Vagina (tissue), 2 donors: ENCODE measurements around the gene WDR26. TPM values are rescaled to one million over a fixed set of nuclear protein-coding genes. Genes with fewer than 3 reads are reported as not detected.

Experiments used
- DNase-seq, 2 donors: peaks; one replicate each; pipeline ENCODE4 v3.0.0-alpha.2; 2017; ENCODE audit errors: extremely low spot score in 2 of 2
- H3K27ac ChIP-seq: fragments of 200-600 bp; sonication (generic); one replicate; pipeline ENCODE4 v1.5.1; 2019
- H3K27me3 ChIP-seq: fragments of 200-600 bp; sonication (generic); one replicate; pipeline ENCODE4 v1.5.1; 2019
- H3K36me3 ChIP-seq, 2 donors: fragments of 200-600 bp; sonication (generic); one replicate each; pipeline ENCODE4 v1.5.1; 2017 to 2019
- H3K4me1 ChIP-seq: fragments of 200-600 bp; sonication (generic); one replicate; pipeline ENCODE4 v1.5.1; 2019
- H3K4me3 ChIP-seq, 2 donors: fragments of 200-600 bp; sonication (generic); 1 replicate in 1 of 2; 2 replicates in 1 of 2; pipeline ENCODE4 v1.5.1; 2016 to 2019
- H3K9me3 ChIP-seq: fragments of 200-600 bp; sonication (generic); one replicate; pipeline ENCODE4 v1.5.1; 2019
- POLR2A ChIP-seq, 2 donors: fragments of 450-650 bp; IDR thresholded peaks; one replicate each; pipeline ENCODE4 v1.6.1; 2017; ENCODE audit warnings: antibody characterized with exemption in 2 of 2, mild to moderate bottlenecking in 2 of 2, moderate library complexity in 2 of 2
- POLR2AphosphoS5 ChIP-seq, 2 donors: sonication (generic); formaldehyde crosslinking; IDR thresholded peaks; one replicate each; pipeline ENCODE4 v1.9.0; 2017; ENCODE audit warnings: antibody characterized with exemption in 2 of 2, mild to moderate bottlenecking in 2 of 2, low read depth in 1 of 2; ENCODE audit not compliant: insufficient read depth in 1 of 2
- intact Hi-C: fragments of 100-400 bp; cut with DNase I; formaldehyde crosslinking; loops from one replicate; pipeline ENCODE4 v1.15.1; 2023
- total RNA-seq: library from RNA; depleted of rRNA; stranded (reverse); fragments of >200 nt; gene quantifications from one replicate; pipeline ENCODE4 v1.2.3, GENCODE V29; 2016
- TF ChIP-seq, protein P1 (sequence below), 3 experiments: fragments of 450-650 bp in 2 of 3; fragments of 200-600 bp in 1 of 3; sonication (generic) in 1 of 3; IDR thresholded peaks; one replicate each; pipeline ENCODE4 v1.5.1; 2017 to 2019; ENCODE audit warnings: antibody characterized with exemption in 3 of 3, mild to moderate bottlenecking in 2 of 3, moderate library complexity in 2 of 3

WDR26 gene
- total RNA-seq, 1 donor from 2014 or later, result 77.3 TPM

DNA sequence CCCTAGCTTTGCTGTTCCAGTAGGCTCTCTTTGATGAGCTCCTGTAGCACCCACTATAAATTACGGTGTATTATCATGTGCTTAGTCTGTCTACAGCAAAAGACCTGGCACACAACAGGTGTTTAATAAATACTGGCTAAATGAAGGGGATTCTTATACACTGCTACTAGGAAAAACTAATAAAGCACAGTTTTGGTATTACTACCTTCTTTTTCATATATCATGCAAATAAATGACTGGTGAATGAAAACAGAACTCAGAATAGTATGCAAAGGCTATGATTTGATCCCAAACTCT lies 26.4 kb downstream of the WDR26 start:
- TF ChIP-seq, protein P1, sequence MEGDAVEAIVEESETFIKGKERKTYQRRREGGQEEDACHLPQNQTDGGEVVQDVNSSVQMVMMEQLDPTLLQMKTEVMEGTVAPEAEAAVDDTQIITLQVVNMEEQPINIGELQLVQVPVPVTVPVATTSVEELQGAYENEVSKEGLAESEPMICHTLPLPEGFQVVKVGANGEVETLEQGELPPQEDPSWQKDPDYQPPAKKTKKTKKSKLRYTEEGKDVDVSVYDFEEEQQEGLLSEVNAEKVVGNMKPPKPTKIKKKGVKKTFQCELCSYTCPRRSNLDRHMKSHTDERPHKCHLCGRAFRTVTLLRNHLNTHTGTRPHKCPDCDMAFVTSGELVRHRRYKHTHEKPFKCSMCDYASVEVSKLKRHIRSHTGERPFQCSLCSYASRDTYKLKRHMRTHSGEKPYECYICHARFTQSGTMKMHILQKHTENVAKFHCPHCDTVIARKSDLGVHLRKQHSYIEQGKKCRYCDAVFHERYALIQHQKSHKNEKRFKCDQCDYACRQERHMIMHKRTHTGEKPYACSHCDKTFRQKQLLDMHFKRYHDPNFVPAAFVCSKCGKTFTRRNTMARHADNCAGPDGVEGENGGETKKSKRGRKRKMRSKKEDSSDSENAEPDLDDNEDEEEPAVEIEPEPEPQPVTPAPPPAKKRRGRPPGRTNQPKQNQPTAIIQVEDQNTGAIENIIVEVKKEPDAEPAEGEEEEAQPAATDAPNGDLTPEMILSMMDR (IDR thresholded peaks at IDR 0.05), result no peak
- TF ChIP-seq POLR2A (IDR thresholded peaks at IDR 0.05) (no peak), POLR2AphosphoS5 (IDR thresholded peaks at IDR 0.05; ENCODE audit: insufficient read depth in 1 of 2, low read depth in 1 of 2) (no peak)
- no peak overlapping the region for H3K27ac ChIP-seq
- DNase-seq, result no peak
- intact Hi-C loops, result no loop called here
- H3K9me3 ChIP-seq, result no peaks in the 10 kb centered on the region
- peaks cover 0 to 64% of the 10 kb centered on the region in 2 donors for H3K36me3 ChIP-seq
- H3K27me3 ChIP-seq, result no peaks in the 10 kb centered on the region
- peaks cover 24% of the 10 kb centered on the region for H3K4me1 ChIP-seq
- no peak overlapping the region for H3K4me3 ChIP-seq

DNA sequence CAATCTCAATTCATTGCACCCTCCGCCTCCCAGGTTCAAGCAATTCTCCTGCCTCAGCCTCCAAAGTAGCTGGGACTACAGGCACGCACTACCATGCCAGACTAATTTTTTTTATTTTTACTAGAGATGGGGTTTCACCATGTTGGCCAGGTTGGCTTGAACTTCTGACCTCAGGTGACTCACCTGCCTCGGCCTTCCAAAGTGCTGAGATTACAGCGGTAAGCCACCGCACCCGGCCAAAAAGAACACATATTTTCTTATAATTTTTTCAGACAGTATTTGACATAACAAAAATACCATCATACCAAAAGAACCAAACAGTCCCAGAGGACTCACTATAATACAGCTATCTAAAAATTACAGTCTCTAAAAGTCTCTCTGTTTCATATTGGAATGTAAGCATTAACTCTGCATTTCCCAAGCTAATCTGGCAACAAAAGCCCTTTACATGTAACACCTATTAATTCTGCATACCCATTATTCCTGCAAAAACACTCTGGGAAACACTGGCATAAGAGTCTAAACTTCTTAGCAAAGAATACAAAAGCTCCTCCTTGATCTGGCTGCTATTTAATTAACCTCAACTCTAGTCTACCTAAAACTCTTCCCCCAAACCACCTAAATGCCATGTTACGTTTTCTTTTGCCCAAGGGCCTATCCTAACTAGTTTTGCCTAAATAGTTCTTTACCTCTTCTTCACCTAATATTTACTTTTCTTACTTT lies 26.9 kb downstream of the WDR26 start:
- H3K36me3 ChIP-seq, result peaks cover 0 to 68% of the 10 kb centered on the region in 2 donors
- H3K27me3 ChIP-seq, result no peaks in the 10 kb centered on the region
- DNase-seq, result no peak
- H3K4me1 ChIP-seq, result peaks cover 24% of the 10 kb centered on the region
- H3K9me3 ChIP-seq, result no peaks in the 10 kb centered on the region
- intact Hi-C loops, result no loop called here
- TF ChIP-seq POLR2A (IDR thresholded peaks at IDR 0.05), result no peak
- TF ChIP-seq, protein P1 (IDR thresholded peaks at IDR 0.05), result no peak
- TF ChIP-seq POLR2AphosphoS5 (IDR thresholded peaks at IDR 0.05; ENCODE audit: insufficient read depth in 1 of 2, low read depth in 1 of 2), result no peak
- no peak overlapping the region for H3K4me3 ChIP-seq
- no peak overlapping the region for H3K27ac ChIP-seq

DNA sequence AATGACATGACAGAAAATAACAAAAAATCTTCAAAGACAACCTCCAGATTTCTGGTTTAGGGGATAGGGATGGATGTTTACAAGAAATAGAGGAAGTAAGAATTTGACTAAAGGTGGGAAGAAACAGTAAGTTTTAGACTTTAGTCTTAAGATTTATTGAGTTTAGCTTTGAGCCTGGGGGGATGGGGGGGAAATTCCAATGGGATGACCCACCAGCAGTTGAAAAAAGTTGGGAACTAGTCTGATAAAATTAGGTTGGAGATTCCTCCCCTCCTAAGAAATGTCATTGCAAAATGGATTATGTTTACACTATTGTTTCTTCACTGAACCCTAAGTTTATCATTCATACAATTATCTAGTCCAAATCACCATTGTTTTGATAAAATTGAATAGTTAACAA lies 28.4 kb downstream of the WDR26 start:
- Histone ChIP-seq H3K4me1 (peaks cover 24% of the 10 kb centered on the region), H3K4me3 (no peak overlapping the region), H3K27ac (no peak overlapping the region), H3K9me3 (no peaks in the 10 kb centered on the region), H3K36me3 (peaks cover 0 to 66% of the 10 kb centered on the region in 2 donors), H3K27me3 (no peaks in the 10 kb centered on the region)
- intact Hi-C loops, result no loop called here
- DNase-seq, result no peak
- no peak for TF ChIP-seq POLR2A (IDR thresholded peaks at IDR 0.05)
- TF ChIP-seq, protein P1 (IDR thresholded peaks at IDR 0.05), result no peak

DNA sequence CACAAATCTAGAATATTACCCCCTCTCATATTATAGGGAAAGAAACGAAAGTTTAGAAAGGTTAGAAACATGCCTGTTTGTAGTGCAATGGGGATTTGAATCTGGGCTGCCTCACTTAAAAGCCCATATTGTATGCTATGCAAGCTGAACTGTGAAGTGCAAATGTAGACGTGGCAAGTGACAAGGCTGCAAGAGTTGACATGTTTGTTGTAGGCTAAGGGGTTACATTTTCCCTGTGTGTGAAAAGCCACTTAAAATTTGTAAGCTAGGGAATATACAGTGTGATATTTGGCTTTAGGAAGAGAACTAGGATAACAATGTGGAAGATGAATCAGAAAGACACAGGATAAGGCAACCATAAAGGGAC lies 29.0 kb downstream of the WDR26 start:
- intact Hi-C loops, result no loop called here
- H3K9me3 ChIP-seq, result no peaks in the 10 kb centered on the region
- H3K4me3 ChIP-seq, result no peak overlapping the region
- H3K27me3 ChIP-seq, result no peaks in the 10 kb centered on the region
- peaks cover 0 to 66% of the 10 kb centered on the region in 2 donors for H3K36me3 ChIP-seq
- no peak overlapping the region for H3K27ac ChIP-seq
- no peak for TF ChIP-seq POLR2A (IDR thresholded peaks at IDR 0.05)
- no peak for TF ChIP-seq POLR2AphosphoS5 (IDR thresholded peaks at IDR 0.05; ENCODE audit: insufficient read depth in 1 of 2, low read depth in 1 of 2)
- TF ChIP-seq, protein P1 (IDR thresholded peaks at IDR 0.05), result no peak
- DNase-seq, result no peak
- H3K4me1 ChIP-seq, result peaks cover 24% of the 10 kb centered on the region

DNA sequence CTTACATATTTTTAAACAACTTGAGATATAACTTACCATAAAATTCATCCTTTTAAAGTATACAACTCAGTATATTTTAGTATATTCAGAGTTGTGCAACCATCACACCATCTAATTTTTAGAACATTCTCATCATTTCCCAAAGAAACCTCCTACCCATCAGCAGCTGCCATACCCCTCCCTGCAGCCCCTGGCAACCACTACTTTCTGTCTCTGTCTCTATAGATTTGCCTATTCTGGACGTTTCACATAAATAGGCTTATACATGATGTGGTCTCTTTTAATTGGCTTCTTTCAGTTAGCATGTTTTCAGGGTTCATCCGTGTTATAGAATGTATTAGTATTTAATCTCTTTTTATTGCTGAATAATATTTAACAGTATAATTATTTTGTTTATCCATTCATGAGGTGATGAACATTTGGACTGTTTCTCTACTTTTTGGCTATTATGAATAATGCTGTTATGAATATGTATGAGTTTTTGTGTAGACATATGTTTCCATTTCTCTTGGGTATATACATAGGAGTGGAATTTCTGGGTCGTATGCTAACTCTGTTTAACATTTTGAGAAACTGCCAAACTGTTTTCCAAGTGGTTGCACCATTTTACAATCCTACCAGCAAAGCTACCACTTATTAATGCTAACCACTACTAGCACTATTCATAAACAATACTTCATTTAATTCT lies 29.5 kb downstream of the WDR26 start:
- TF ChIP-seq POLR2A (IDR thresholded peaks at IDR 0.05) (no peak), POLR2AphosphoS5 (IDR thresholded peaks at IDR 0.05; ENCODE audit: insufficient read depth in 1 of 2, low read depth in 1 of 2) (no peak)
- TF ChIP-seq, protein P1 (IDR thresholded peaks at IDR 0.05), result no peak
- Histone ChIP-seq H3K9me3 (no peaks in the 10 kb centered on the region), H3K27me3 (no peaks in the 10 kb centered on the region), H3K4me3 (no peak overlapping the region), H3K27ac (no peak overlapping the region), H3K4me1 (peaks cover 24% of the 10 kb centered on the region), H3K36me3 (peaks cover 0 to 69% of the 10 kb centered on the region in 2 donors)
- intact Hi-C loops, result no loop called here
- DNase-seq, result no peak
